LoVo (cell line): ENCODE results near the gene TMEM233.

Experiments
- DNase-seq: peaks from one replicate; pipeline ENCODE4 v3.0.0-alpha.2; 2016; ENCODE audit warnings: low spot score

Gene TMEM233

GRCh38 chr12:119681728-119682638, 88.4 kb downstream of the TMEM233 start:
- DNase-seq: no peak

- DNase-seq: no peak
Measured at GRCh38 chr12:119682639-119683252, 89.2 kb downstream of the TMEM233 start.

DNA sequence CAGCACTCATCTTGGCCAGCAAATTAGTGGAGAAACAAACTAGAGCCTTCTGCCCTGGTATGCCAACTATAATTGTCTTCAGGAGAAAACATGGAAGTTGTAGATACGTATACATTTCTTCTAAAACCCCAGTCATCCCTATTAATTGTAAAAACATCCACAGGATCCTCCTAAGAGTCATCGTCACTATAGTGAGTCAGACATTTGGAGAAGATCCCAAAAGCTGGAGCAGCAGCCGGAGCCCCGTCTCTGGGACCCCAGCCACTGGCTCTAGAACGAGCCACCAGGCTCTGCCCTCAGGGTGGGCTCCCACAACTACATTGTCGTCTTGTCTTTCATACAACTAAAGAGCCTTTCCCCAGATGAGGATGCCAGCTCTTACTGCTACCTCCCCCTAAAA, 89.8 kb downstream of the TMEM233 start:
- no peak for DNase-seq

DNA sequence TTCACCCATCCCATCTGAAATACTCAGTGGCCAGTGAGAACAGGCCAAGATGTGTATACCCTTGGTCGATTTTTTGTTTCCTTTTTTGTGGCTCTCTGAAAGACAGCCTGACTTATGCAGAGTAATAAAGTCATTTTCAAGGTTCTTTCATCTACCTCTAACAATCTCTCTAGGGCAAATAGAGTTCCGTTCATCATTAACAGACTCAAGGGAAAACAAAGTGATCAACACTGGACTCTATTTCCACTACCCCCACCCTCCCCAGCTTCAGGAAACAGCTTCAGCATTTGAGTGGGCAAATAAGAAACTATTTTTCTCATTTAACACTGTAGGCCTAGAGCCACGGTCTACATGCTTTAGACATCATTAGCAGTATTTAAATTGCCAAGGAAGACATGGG, 90.2 kb downstream of the TMEM233 start:
- no peak for DNase-seq

- DNase-seq: no peak
Measured at GRCh38 chr12:119684711-119685369, 91.3 kb downstream of the TMEM233 start.

DNA sequence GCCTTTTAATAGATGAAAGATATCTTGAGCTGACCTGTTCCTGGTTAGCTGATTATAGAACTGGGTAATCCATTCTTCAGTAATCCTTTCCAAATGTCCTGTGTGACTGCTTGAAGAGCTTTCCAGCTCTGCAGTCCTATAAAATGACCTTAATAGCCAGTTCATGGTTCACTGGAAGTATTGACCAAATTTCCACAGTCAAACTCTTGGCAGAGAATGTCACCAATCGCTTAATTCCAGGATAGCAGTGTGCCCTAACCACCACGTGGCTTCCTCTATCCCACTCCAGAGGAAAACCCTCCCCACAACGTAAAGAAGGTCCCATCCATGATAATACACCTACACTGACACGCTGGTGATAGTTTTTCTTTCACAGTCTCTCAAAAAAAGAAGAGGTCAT, 91.8 kb downstream of the TMEM233 start:
- DNase-seq: no peak

GRCh38 chr12:119686355-119686754, 92.8 kb downstream of the TMEM233 start:
- DNase-seq: no peak

DNA sequence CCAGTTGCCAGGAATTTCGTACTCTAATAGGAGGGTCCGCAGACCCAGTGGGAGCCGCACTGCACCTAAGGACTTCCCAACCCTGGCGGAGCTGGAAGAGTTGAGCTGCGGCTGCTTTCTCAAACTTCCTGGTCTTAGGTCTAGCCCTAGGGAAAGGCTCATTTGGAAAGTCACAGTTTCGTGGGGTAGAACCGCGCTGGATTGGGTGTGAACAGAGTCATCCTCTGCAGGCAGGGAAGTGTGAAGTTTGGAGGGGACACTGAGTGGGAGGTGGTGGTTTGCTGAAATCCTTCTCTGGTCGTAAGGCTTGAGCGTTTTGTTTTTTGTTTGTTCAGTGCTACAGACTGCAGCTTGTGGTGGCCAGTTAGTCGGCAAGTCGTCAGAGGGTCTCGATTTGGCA, 93.2 kb downstream of the TMEM233 start:
- no peak for DNase-seq

GRCh38 chr12:119687406-119687805, 93.8 kb downstream of the TMEM233 start:
- no peak for DNase-seq

GRCh38 chr12:119687879-119688278, 94.3 kb downstream of the TMEM233 start:
- DNase-seq: no peak

DNA sequence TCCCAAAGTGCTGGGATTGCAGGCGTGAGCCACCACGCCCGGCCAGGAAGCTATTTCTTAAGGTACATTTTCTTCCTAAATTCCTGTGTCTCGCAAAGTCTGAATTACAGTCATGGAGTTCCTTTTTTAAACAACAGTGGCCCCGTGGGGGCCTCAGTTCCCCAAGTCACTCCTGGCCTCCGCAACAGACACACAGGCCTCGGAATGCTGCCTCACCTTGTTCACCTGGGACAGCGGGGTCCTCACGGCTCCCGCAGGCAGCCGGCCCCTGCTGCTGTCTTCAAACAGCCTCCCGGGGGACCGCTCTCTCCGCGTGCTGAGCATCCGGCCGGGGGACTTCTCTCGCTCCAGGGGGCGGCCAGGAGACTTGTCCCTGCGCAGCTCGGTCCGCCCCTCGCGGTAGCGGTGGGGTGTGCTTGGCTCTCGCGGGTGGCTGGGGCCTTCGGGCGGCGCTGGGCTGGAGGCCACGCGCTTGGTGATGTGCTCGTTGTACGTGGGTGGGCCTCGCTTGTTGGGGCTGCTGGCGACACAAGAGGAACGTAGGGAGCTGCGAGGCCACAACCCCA, 96.4 kb downstream of the TMEM233 start:
- DNase-seq: no peak

DNA sequence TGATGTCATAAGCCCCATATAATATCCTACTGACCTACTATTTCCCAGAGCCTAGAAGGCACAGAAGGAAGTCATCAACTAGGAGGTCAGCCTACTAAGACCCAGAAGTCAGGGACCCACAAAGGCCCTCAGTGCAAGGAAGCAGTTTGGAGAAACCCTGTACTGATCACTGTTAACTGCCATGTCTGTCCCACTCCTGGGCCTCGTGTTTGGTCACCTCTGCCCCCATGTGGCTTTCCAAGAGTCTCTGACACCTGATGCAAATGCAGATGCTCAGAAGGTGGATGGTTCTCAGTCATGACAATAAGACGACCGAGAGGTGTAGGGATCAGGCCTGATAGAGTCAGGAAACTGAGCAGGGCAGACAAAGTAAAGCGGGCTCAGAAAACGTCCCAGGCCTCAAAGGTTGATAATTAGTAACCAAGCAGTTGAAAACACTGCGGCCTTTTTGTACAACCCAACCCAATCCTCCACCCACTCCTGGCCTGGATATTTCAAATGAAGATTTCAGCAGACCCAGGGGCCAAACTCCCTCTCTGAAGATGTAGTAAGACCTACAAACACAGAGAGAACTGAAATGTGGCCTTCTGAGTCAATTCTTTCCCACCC, 97.7 kb downstream of the TMEM233 start:
- DNase-seq: no peak

- DNase-seq: no peak
Measured at GRCh38 chr12:119692410-119692809, 98.8 kb downstream of the TMEM233 start.
